AG09319 (cell line): ENCODE results near the gene EIF3K.
A peak's percentile ranks its signal among the peaks of the same experiment; 100 is the strongest.

Source experiments
- DNase-seq: peaks from one replicate; pipeline ENCODE4 v3.0.0-alpha.2; 2010; ENCODE audit warnings: low read depth; ENCODE audit errors: extremely low read depth
- CTCF ChIP-seq: IDR thresholded peaks from 2 replicates; pipeline ENCODE4 v1.5.1; 2011; ENCODE audit warnings: low read depth, mild to moderate bottlenecking, inconsistent platforms, low read length, moderate library complexity

The EIF3K gene

GRCh38 chr19:38634757-38635482 is 15.9 kb downstream of the EIF3K start:
- peak; percentile 93 for TF ChIP-seq CTCF
- DNase-seq, result no peak

- no peak for TF ChIP-seq CTCF
Measured at GRCh38 chr19:38635483-38636399, 16.8 kb downstream of the EIF3K start.

GRCh38 chr19:38638461-38638860 is 19.5 kb downstream of the EIF3K start:
- no peak for TF ChIP-seq CTCF
- no peak for DNase-seq

More at GRCh38 chr19:38635483-38636399, 16.8 kb downstream of the EIF3K start:
- no peak for DNase-seq

GRCh38 chr19:38639679-38640078 is 20.7 kb downstream of the EIF3K start:
- TF ChIP-seq CTCF, result no peak
- DNase-seq, result no peak

DNA sequence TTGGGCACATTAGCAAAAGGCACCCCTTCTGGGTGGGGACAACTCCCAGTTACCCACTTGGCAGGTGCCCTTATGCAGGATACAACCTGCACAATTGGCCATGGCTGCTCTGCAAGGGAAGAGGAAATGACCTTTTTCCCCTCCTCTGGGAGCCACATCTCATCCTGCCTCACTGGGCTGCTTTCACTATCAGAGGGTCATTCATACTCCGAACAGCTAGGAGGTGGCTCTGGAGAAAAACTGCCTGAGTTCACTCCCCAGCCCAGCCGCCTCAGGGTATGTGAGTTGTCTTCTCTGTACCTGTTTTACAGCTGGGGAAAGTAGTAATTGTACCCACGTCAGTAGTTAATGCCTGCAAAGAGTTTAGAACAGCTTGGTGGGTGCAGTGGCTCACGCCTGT is 21.4 kb downstream of the EIF3K start:
- no peak for DNase-seq
- TF ChIP-seq CTCF, result no peak

- no peak for DNase-seq
- no peak for TF ChIP-seq CTCF
Measured at GRCh38 chr19:38642176-38642575, 23.2 kb downstream of the EIF3K start.

DNA sequence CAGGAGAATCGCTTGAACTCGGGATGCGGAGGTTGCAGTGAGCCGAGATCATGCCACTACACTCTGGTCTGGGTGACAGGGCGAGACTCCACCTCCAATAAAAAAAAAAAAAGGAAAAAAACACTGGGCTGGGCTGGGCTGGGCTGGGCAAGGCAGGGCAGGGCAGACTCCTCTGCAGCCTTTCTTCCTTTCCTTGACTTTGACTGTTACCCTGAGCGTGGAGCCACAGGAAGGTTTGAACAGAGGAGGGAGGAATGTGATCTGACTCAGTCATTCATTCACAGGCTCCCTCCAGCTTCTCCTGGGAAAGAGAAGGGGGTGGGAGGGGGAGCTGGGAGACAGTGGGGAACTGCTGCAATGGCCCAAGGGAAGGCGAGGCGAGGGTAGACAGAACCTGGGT is 25.7 kb downstream of the EIF3K start:
- DNase-seq, result no peak
- TF ChIP-seq CTCF, result no peak
